Ecto neural progenitor cell (in vitro differentiated cells): ENCODE measurements around the gene MVD.

ENCODE experiments used
- DNase-seq: peaks from one replicate; pipeline ENCODE4 v3.0.0-alpha.2; 2018; ENCODE audit warnings: low spot score

The MVD gene

GRCh38 chr16:88640039-88640495, 22.8 kb downstream of the MVD start:
- no peak for DNase-seq

- DNase-seq = peak; percentile 61
Measured at GRCh38 chr16:88639231-88640038, 23.5 kb downstream of the MVD start.

GRCh38 chr16:88638323-88639230, 24.3 kb downstream of the MVD start, which contains the start of gene IL17C:
Gene IL17C, plus strand, starts transcription at chr16:88638572. Its CDS starts 70 bp downstream, at chr16:88638642.
- no peak for DNase-seq

GRCh38 chr16:88636488-88637265, 26.2 kb downstream of the MVD start:
- no peak for DNase-seq

- DNase-seq = no peak
Measured at GRCh38 chr16:88635671-88636319, 27.1 kb downstream of the MVD start.

- DNase-seq = no peak
Measured at GRCh38 chr16:88634994-88635670, 27.8 kb downstream of the MVD start.

GRCh38 chr16:88634141-88634993, 28.5 kb downstream of the MVD start:
- DNase-seq = peak; percentile 85

GRCh38 chr16:88633684-88634140, 29.2 kb downstream of the MVD start:
- DNase-seq = peak; percentile 69

- no peak for DNase-seq
Measured at GRCh38 chr16:88632587-88632930, 30.3 kb downstream of the MVD start.

- no peak for DNase-seq
Measured at GRCh38 chr16:88631920-88632586, 30.8 kb downstream of the MVD start.

GRCh38 chr16:88631384-88631783, 31.5 kb downstream of the MVD start:
- no peak for DNase-seq

GRCh38 chr16:88630941-88631340, 31.9 kb downstream of the MVD start:
- no peak for DNase-seq

GRCh38 chr16:88630433-88630832, 32.5 kb downstream of the MVD start:
- DNase-seq = no peak

- DNase-seq = no peak
Measured at GRCh38 chr16:88629835-88630234, 33.1 kb downstream of the MVD start.

- peak; percentile 75 for DNase-seq
Measured at GRCh38 chr16:88628512-88628974, 34.3 kb downstream of the MVD start.

- peak; percentile 41 for DNase-seq
Measured at GRCh38 chr16:88627531-88628411, 35.1 kb downstream of the MVD start.

GRCh38 chr16:88626646-88627045, 36.2 kb downstream of the MVD start:
- no peak for DNase-seq

- no peak for DNase-seq
Measured at GRCh38 chr16:88624977-88625576, 37.8 kb downstream of the MVD start.
